ENCODE measurements around the gene SPPL2B. TPM values are rescaled to one million over a fixed set of nuclear protein-coding genes. Genes with fewer than 3 reads are reported as not detected.

Gene SPPL2B
- total RNA-seq, 1 experiment from 2014 or later: 76.0 TPM

DNA sequence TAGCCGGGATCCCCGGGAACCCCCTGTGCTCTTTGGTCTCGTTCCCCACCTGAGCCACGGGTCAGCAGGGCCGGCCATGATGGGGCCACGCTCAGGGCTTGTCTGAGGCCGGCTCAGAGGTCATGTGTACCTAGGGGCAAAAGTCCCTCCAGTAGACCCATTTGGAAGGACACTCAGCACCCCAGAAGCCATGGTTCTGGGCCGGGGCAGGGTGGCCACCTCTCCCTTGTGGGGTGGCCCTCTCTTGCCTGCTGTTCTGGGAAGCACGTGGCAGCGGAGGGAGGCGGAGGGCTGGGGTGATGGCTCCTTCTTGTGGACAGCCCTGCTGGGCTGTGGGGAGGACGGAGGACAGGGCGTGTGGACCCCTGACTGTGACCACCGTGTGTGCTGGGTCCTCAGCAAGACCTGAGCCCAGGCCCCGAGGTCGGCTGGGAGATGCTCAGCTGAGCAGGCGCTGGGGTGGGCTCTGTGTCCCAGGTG lies 40.1 kb upstream of the SPPL2B start:
- in situ Hi-C loops (cut with HindIII; ENCODE audit: low pct_unique_long_range_greater_than_20kb, low sequenced_read_pairs): no loop called here
- TF ChIP-seq POLR2AphosphoS5 (IDR thresholded peaks at IDR 0.05; ENCODE audit: low read depth, low read length) (no peak), TCF7L2 (IDR thresholded peaks at IDR 0.05; ENCODE audit: low read depth, low read length) (no peak), SIN3A (IDR thresholded peaks at IDR 0.05; ENCODE audit: borderline replicate concordance, insufficient read depth, low read depth, low read length) (no peak)
- TF ChIP-seq, protein P1, sequence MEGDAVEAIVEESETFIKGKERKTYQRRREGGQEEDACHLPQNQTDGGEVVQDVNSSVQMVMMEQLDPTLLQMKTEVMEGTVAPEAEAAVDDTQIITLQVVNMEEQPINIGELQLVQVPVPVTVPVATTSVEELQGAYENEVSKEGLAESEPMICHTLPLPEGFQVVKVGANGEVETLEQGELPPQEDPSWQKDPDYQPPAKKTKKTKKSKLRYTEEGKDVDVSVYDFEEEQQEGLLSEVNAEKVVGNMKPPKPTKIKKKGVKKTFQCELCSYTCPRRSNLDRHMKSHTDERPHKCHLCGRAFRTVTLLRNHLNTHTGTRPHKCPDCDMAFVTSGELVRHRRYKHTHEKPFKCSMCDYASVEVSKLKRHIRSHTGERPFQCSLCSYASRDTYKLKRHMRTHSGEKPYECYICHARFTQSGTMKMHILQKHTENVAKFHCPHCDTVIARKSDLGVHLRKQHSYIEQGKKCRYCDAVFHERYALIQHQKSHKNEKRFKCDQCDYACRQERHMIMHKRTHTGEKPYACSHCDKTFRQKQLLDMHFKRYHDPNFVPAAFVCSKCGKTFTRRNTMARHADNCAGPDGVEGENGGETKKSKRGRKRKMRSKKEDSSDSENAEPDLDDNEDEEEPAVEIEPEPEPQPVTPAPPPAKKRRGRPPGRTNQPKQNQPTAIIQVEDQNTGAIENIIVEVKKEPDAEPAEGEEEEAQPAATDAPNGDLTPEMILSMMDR (IDR thresholded peaks at IDR 0.05): no peak
- TF ChIP-seq, protein P2, sequence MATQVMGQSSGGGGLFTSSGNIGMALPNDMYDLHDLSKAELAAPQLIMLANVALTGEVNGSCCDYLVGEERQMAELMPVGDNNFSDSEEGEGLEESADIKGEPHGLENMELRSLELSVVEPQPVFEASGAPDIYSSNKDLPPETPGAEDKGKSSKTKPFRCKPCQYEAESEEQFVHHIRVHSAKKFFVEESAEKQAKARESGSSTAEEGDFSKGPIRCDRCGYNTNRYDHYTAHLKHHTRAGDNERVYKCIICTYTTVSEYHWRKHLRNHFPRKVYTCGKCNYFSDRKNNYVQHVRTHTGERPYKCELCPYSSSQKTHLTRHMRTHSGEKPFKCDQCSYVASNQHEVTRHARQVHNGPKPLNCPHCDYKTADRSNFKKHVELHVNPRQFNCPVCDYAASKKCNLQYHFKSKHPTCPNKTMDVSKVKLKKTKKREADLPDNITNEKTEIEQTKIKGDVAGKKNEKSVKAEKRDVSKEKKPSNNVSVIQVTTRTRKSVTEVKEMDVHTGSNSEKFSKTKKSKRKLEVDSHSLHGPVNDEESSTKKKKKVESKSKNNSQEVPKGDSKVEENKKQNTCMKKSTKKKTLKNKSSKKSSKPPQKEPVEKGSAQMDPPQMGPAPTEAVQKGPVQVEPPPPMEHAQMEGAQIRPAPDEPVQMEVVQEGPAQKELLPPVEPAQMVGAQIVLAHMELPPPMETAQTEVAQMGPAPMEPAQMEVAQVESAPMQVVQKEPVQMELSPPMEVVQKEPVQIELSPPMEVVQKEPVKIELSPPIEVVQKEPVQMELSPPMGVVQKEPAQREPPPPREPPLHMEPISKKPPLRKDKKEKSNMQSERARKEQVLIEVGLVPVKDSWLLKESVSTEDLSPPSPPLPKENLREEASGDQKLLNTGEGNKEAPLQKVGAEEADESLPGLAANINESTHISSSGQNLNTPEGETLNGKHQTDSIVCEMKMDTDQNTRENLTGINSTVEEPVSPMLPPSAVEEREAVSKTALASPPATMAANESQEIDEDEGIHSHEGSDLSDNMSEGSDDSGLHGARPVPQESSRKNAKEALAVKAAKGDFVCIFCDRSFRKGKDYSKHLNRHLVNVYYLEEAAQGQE (IDR thresholded peaks at IDR 0.05; ENCODE audit: insufficient read depth in 1 of 2, low read depth in 2 of 2, low read length in 1 of 2): no peak
- intact Hi-C loops (cut with micrococcal nuclease; ENCODE audit: unreplicated experiment): no loop called here
- H3K27ac ChIP-seq (ENCODE audit: low read length): no peak overlapping the region
- ChIA-PET POLR2A (no interaction called here), CTCF (no interaction called here)
- H3K4me1 ChIP-seq (ENCODE audit: control insufficient read depth, insufficient read depth, low read length): no peaks in the 10 kb centered on the region
- no peaks in the 10 kb centered on the region for H3K9me3 ChIP-seq (ENCODE audit: control insufficient read depth, insufficient read depth, low read depth, low read length)
- BruUV-seq (replicated peaks): no TSS peak
- H3K27me3 ChIP-seq (ENCODE audit: control insufficient read depth, insufficient read depth, low read length): no peaks in the 10 kb centered on the region
- ATAC-seq (no peak), DNase-seq (ENCODE audit: low read depth, low spot score) (no peak)
- no peaks in the 10 kb centered on the region for H3K36me3 ChIP-seq (ENCODE audit: control insufficient read depth, insufficient read depth, low read length)
- no peak overlapping the region for H3K4me3 ChIP-seq (ENCODE audit: low read depth in 2 of 2, low read length in 2 of 2)

DNA sequence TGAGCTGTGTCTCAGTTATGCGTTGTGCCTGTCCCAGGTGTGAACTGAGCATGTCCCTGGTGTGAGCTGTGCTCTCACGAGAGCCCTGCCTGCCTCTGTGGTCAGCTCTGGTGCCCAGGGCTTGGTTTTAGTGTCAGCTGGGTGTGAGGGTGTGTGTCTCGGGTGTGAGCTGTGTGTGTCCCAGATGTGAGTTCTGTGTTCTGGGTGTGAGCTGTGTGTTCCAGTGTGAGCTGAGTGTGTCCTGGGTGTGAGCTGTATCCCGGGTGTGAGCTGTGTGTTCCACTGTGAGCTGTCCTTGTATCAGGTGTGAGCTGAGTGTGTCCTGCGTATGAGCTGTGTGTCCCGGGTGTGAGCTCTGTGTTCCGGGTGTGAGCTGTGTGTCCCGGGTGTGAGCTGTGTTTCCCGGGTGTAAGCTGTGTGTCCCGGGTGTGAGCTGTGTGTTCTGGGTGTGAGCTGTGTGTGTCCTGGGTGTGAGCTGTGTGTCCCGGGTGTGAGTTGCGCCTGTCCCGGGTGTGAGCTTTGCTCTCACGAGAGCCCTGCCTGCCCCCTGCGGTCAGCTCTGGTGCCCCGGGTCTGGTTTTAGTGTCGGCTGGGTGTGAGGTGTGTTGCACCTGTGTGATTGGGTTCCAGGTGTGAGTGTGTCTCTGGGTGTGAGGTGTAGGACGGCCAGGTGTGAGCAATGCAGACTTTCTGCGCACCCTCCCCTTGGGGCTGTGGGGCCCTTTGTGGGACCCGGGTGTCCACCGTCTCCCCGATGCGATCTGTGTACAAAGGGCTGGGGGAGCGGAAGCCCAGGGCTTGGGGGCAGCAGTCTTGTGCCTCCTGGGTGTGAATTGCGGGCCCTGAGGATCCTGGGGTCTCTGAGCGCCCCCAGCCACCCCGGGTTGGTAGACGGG lies 39.4 kb upstream of the SPPL2B start:
- no peak for TF ChIP-seq SIN3A (IDR thresholded peaks at IDR 0.05; ENCODE audit: borderline replicate concordance, insufficient read depth, low read depth, low read length)
- TF ChIP-seq, protein P1 (IDR thresholded peaks at IDR 0.05): no peak
- no peak for TF ChIP-seq POLR2AphosphoS5 (IDR thresholded peaks at IDR 0.05; ENCODE audit: low read depth, low read length)
- no peak for TF ChIP-seq TCF7L2 (IDR thresholded peaks at IDR 0.05; ENCODE audit: low read depth, low read length)
- TF ChIP-seq, protein P2 (IDR thresholded peaks at IDR 0.05; ENCODE audit: insufficient read depth in 1 of 2, low read depth in 2 of 2, low read length in 1 of 2): no peak
- DNase-seq (ENCODE audit: low read depth, low spot score) (no peak), ATAC-seq (no peak)
- no peaks in the 10 kb centered on the region for H3K36me3 ChIP-seq (ENCODE audit: control insufficient read depth, insufficient read depth, low read length)
- ChIA-PET CTCF (no interaction called here), POLR2A (no interaction called here)
- no TSS peak for BruUV-seq (replicated peaks)
- intact Hi-C loops (cut with micrococcal nuclease; ENCODE audit: unreplicated experiment): no loop called here
- no peaks in the 10 kb centered on the region for H3K27me3 ChIP-seq (ENCODE audit: control insufficient read depth, insufficient read depth, low read length)
- no peaks in the 10 kb centered on the region for H3K4me1 ChIP-seq (ENCODE audit: control insufficient read depth, insufficient read depth, low read length)
- in situ Hi-C loops (cut with HindIII; ENCODE audit: low pct_unique_long_range_greater_than_20kb, low sequenced_read_pairs): no loop called here
- no peak overlapping the region for H3K4me3 ChIP-seq (ENCODE audit: low read depth in 2 of 2, low read length in 2 of 2)
- H3K9me3 ChIP-seq (ENCODE audit: control insufficient read depth, insufficient read depth, low read depth, low read length): no peaks in the 10 kb centered on the region
- H3K27ac ChIP-seq (ENCODE audit: low read length): no peak overlapping the region

Data from Panc1 (cell line).